Adrenal gland (tissue), 12 donors: ENCODE measurements around the gene TRMT6. TPM values are rescaled to one million over a fixed set of nuclear protein-coding genes. Genes with fewer than 3 reads are reported as not detected.

Experiments
- DNase-seq, 7 donors: peaks; one replicate each; pipeline ENCODE4 v3.0.0-alpha.2; 2019 to 2020
- H3K27ac ChIP-seq, 5 donors: fragments of 200-600 bp; sonication (generic) in 4 of 5; 1 replicate in 3 of 5; 2 replicates in 2 of 5; pipeline versions ENCODE4 v1.5.1 to v1.8.0; 2016 to 2020; ENCODE audit warnings: mild to moderate bottlenecking in 1 of 5
- H3K27me3 ChIP-seq: fragments of 200-600 bp; 2 replicates; pipeline ENCODE4 v1.8.0; 2021
- H3K36me3 ChIP-seq, 2 donors: fragments of 200-600 bp; replicated peaks in 1 of 2; 1 replicate in 1 of 2; 2 replicates in 1 of 2; pipeline versions ENCODE4 v1.5.1 to v1.8.0; 2018 to 2022
- H3K4me1 ChIP-seq, 2 donors: fragments of 200-600 bp; replicated peaks in 1 of 2; 1 replicate in 1 of 2; 2 replicates in 1 of 2; pipeline versions ENCODE4 v1.5.1 to v1.8.0; 2018 to 2021
- H3K4me3 ChIP-seq, 4 donors: fragments of 200-600 bp; sonication (generic) in 3 of 4; one replicate each; pipeline ENCODE4 v1.5.1; 2016 to 2018
- H3K9me3 ChIP-seq, 3 donors: fragments of 200-600 bp; sonication (generic) in 1 of 3; replicated peaks in 1 of 3; 1 replicate in 2 of 3; 2 replicates in 1 of 3; pipeline versions ENCODE4 v1.5.1 to v1.8.0; 2016 to 2021
- CTCF ChIP-seq, 6 experiments: fragments of 450-650 bp in 4 of 6; fragments of 200-600 bp in 2 of 6; sonication (generic) in 1 of 6; IDR thresholded peaks; 1 replicate in 5 of 6; 2 replicates in 1 of 6; pipeline versions ENCODE4 v1.5.1 to v1.8.0; 2016 to 2021; ENCODE audit warnings: antibody characterized with exemption in 6 of 6, mild to moderate bottlenecking in 2 of 6, moderate library complexity in 1 of 6
- POLR2A ChIP-seq, 2 donors: fragments of 450-650 bp; IDR thresholded peaks; one replicate each; pipeline ENCODE4 v1.6.1; 2017; ENCODE audit warnings: antibody characterized with exemption in 2 of 2, mild to moderate bottlenecking in 2 of 2, moderate library complexity in 1 of 2
- WGBS, 4 donors: extraction: QIAGEN DNeasy Blood & Tissue Kit in 2 of 4; methylation state at CpG; one replicate each; pipeline versions ENCODE4 v1.1.5 to v1.1.7; 2013 to 2017; 5-methylcytosine and 5-hydroxymethylcytosine counted together
- intact Hi-C, 2 donors: fragments of 100-400 bp; cut with DNase I; formaldehyde crosslinking; loops; one replicate each; pipeline versions ENCODE4 v1.14.1 to v1.15.0; 2022 to 2023
- polyA plus RNA-seq, 3 donors: library from polyadenylated mRNA; stranded (reverse); fragments of 200-250 nt in 2 of 3; fragments of 350-450 nt in 1 of 3; fragmentation: Illumina TruSeq in 1 of 3; extraction: RNeasy Lipid Tissue Mini Kit (QIAGEN cat#74804) in 1 of 3; gene quantifications; one replicate each; pipeline ENCODE4 v1.2.3, GENCODE V29; 2013 to 2014
- total RNA-seq, 9 donors: library from RNA; depleted of rRNA in 4 of 9; stranded (reverse); fragments of >200 nt in 4 of 9; fragments of 120-200 nt in 1 of 9; fragmentation: NEBNext Ultra II Directional in 1 of 9; extraction: Animal tissue kit (Norgen Biotek cat#: 25700) in 1 of 9; gene quantifications; one replicate each; pipeline versions ENCODE4 v1.1.0 to v1.2.4, GENCODE V29; 2013 to 2023
- donor health status: healthy with polysubstance abuse.
- donor health status: Bipolar disorder and iron deficiency.
- donor health status: DM: yes; HTN: yes; CAD: no.
- donor health status: DM: no; HTN: no; CAD: no.
- donor health status: DM: no; HTN: no; CAD: no.
- donor health status: DM: yes; HTN: yes; CAD: no.

The TRMT6 gene
- total and polyA plus RNA-seq, 12 donors = 8.9 to 32.0 (median 15.1) TPM

- TF ChIP-seq CTCF (IDR thresholded peaks at IDR 0.05) (no peak), POLR2A (IDR thresholded peaks at IDR 0.05) (no peak)
- Histone ChIP-seq H3K36me3 (no peaks in the 10 kb centered on the region), H3K4me1 (no peaks in the 10 kb centered on the region), H3K9me3 (no peaks in the 10 kb centered on the region), H3K4me3 (no peak overlapping the region), H3K27ac (no peak overlapping the region), H3K27me3 (no peaks in the 10 kb centered on the region)
- 88 to 93% (median 90%) methylated on average over 2 of the region's 2 CpGs for WGBS, 4 donors
- DNase-seq = no peak
- intact Hi-C loops = no loop called here
Observed at GRCh38 chr20:5975778-5976177, 25.4 kb upstream of the TRMT6 start.

- WGBS, 4 donors = 92 to 100% (median 96%) methylated on average over 1 of the region's 1 CpG
- H3K27me3 ChIP-seq = no peaks in the 10 kb centered on the region
- intact Hi-C loops = no loop called here
- no peaks in the 10 kb centered on the region for H3K36me3 ChIP-seq
- no peaks in the 10 kb centered on the region for H3K9me3 ChIP-seq
- H3K4me1 ChIP-seq = no peaks in the 10 kb centered on the region
- H3K27ac ChIP-seq = no peak overlapping the region
- no peak overlapping the region for H3K4me3 ChIP-seq
- DNase-seq = no peak
- TF ChIP-seq CTCF (IDR thresholded peaks at IDR 0.05) (no peak), POLR2A (IDR thresholded peaks at IDR 0.05) (no peak)
Observed at GRCh38 chr20:5974531-5974930, 24.2 kb upstream of the TRMT6 start.

- DNase-seq = no peak
- Histone ChIP-seq H3K36me3 (no peaks in the 10 kb centered on the region), H3K4me3 (no peak overlapping the region), H3K27ac (no peak overlapping the region), H3K27me3 (no peaks in the 10 kb centered on the region), H3K9me3 (no peaks in the 10 kb centered on the region), H3K4me1 (no peaks in the 10 kb centered on the region)
- intact Hi-C loops = no loop called here
- no peak for TF ChIP-seq POLR2A (IDR thresholded peaks at IDR 0.05)
- no peak for TF ChIP-seq CTCF (IDR thresholded peaks at IDR 0.05)
- 76 to 86% (median 79%) methylated on average over 4 of the region's 4 CpGs for WGBS, 4 donors
Observed at GRCh38 chr20:5973971-5974370, 23.6 kb upstream of the TRMT6 start.

GRCh38 chr20:5973172-5973571 is 22.8 kb upstream of the TRMT6 start:
- Histone ChIP-seq H3K27ac (no peak overlapping the region), H3K9me3 (no peaks in the 10 kb centered on the region), H3K27me3 (no peaks in the 10 kb centered on the region), H3K36me3 (no peaks in the 10 kb centered on the region), H3K4me1 (no peaks in the 10 kb centered on the region), H3K4me3 (no peak overlapping the region)
- 91 to 96% (median 93%) methylated on average over 2 of the region's 2 CpGs for WGBS, 4 donors
- DNase-seq = no peak
- intact Hi-C loops = no loop called here
- TF ChIP-seq CTCF (IDR thresholded peaks at IDR 0.05) = no peak
